Measurements from ENCODE around the gene RAPGEF1.

DNA sequence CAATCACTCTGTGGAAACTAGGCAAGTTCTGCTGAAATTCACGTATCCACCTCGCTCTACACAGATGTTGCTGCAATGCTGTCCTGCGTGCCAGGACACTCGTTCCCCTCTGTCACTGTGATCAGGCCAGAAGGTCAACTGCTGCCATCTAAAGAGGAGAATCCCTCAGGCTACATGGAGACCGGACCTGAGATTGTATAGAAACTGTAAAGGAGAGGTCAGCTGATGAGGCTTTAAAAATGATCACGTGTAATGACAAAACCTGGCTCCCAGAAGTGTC lies 114.4 kb downstream of the RAPGEF1 start:
- TF ChIP-seq, protein P1, sequence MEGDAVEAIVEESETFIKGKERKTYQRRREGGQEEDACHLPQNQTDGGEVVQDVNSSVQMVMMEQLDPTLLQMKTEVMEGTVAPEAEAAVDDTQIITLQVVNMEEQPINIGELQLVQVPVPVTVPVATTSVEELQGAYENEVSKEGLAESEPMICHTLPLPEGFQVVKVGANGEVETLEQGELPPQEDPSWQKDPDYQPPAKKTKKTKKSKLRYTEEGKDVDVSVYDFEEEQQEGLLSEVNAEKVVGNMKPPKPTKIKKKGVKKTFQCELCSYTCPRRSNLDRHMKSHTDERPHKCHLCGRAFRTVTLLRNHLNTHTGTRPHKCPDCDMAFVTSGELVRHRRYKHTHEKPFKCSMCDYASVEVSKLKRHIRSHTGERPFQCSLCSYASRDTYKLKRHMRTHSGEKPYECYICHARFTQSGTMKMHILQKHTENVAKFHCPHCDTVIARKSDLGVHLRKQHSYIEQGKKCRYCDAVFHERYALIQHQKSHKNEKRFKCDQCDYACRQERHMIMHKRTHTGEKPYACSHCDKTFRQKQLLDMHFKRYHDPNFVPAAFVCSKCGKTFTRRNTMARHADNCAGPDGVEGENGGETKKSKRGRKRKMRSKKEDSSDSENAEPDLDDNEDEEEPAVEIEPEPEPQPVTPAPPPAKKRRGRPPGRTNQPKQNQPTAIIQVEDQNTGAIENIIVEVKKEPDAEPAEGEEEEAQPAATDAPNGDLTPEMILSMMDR (conservative IDR thresholded peaks at IDR 0.05; ENCODE audit: low read depth, low read length), result no peak
- no peak for TF ChIP-seq EZH2 (IDR thresholded peaks at IDR 0.05; ENCODE audit: borderline replicate concordance, low read depth, low read length, poor library complexity, severe bottlenecking)

All from A673 (cell line).